NCI-H69 (cell line): ENCODE results near the gene ERN2.

ENCODE experiments used
- DNase-seq: peaks from one replicate; lab custom pipeline; 2025; lab: John Stamatoyannopoulos, UW

ERN2 gene

GRCh38 chr16:23687034-23687808 is 25.8 kb downstream of the ERN2 start:
- DNase-seq = no peak

GRCh38 chr16:23683487-23683886 is 29.5 kb downstream of the ERN2 start:
- DNase-seq = no peak

- no peak for DNase-seq
These were observed 30.8 kb downstream of the ERN2 start for GRCh38 chr16:23682181-23682580.

- peak; percentile 46 for DNase-seq
These were observed 33.1 kb downstream of the ERN2 start for GRCh38 chr16:23679986-23680336.

GRCh38 chr16:23679274-23679985 is 33.6 kb downstream of the ERN2 start:
- DNase-seq = peak; percentile 73

- DNase-seq = peak; percentile 97
These were observed 34.4 kb downstream of the ERN2 start, which contains the start of gene PLK1 for GRCh38 chr16:23678430-23679273. Gene PLK1 (plus strand): TSS chr16:23678889. CDS start chr16:23678933, 44 bp downstream.

GRCh38 chr16:23676924-23677480 is 36.0 kb downstream of the ERN2 start:
- no peak for DNase-seq

- DNase-seq = no peak
These were observed 38.9 kb downstream of the ERN2 start for GRCh38 chr16:23673971-23674614.

- DNase-seq = no peak
These were observed 42.8 kb downstream of the ERN2 start for GRCh38 chr16:23670137-23670776.

- no peak for DNase-seq
These were observed 44.1 kb downstream of the ERN2 start for GRCh38 chr16:23668873-23669272.

- no peak for DNase-seq
These were observed 44.8 kb downstream of the ERN2 start for GRCh38 chr16:23668225-23668624.

- DNase-seq = no peak
These were observed 45.7 kb downstream of the ERN2 start for GRCh38 chr16:23667355-23667659.

- no peak for DNase-seq
These were observed 46.3 kb downstream of the ERN2 start for GRCh38 chr16:23666571-23667354.

- DNase-seq = no peak
These were observed 49.1 kb downstream of the ERN2 start for GRCh38 chr16:23663918-23664317.

GRCh38 chr16:23651943-23652468 is 61.0 kb downstream of the ERN2 start:
- DNase-seq = no peak

GRCh38 chr16:23650674-23651416 is 62.2 kb downstream of the ERN2 start:
- DNase-seq = no peak

- no peak for DNase-seq
These were observed 70.7 kb downstream of the ERN2 start for GRCh38 chr16:23642246-23642774.

GRCh38 chr16:23640931-23641765 is 71.9 kb downstream of the ERN2 start, which contains the start of the genes DCTN5 and PALB2:
Gene DCTN5 (plus strand): TSS chr16:23641466. CDS start chr16:23641543, 77 bp downstream.
Gene PALB2 (minus strand): TSS chr16:23641310. CDS start chr16:23641157, 153 bp downstream.
- peak; percentile 98 for DNase-seq
